Measurements from ENCODE around the gene PAX2. TPM values are rescaled to one million over a fixed set of nuclear protein-coding genes. Genes with fewer than 3 reads are reported as not detected.

PAX2 gene
- total and polyA plus RNA-seq, 2 experiments from 2014 or later: not detected

- Histone ChIP-seq H3K4me1 (ENCODE audit: insufficient read depth) (peaks cover 15% of the 10 kb centered on the region), H3K27me3 (peaks cover 3% of the 10 kb centered on the region), H3K27ac (no peak overlapping the region), H3K79me2 (no peaks in the 10 kb centered on the region), H2AFZ (no peak overlapping the region), H3K9me2 (replicated peaks; ENCODE audit: insufficient read depth) (no peaks in the 10 kb centered on the region), H3K36me3 (replicated peaks; ENCODE audit: insufficient read depth, low read depth) (no peaks in the 10 kb centered on the region), H3K9me3 (ENCODE audit: low read depth) (no peaks in the 10 kb centered on the region), H3K4me2 (no peak overlapping the region), H3K4me3 (no peak overlapping the region), H4K20me1 (ENCODE audit: insufficient read depth, poor library complexity, severe bottlenecking) (no peaks in the 10 kb centered on the region)
- 51% methylated on average over 6 of the region's 7 CpGs for WGBS (ENCODE audit: low lambda C conversion rate, missing lambda C conversion rate)
- TF ChIP-seq CTCF (IDR thresholded peaks at IDR 0.05; ENCODE audit: poor library complexity) (no peak), EZH2phosphoT487 (IDR thresholded peaks at IDR 0.05; ENCODE audit: low read depth, severe bottlenecking, unreplicated experiment) (no peak), EZH2 (IDR thresholded peaks at IDR 0.05; ENCODE audit: borderline replicate concordance) (no peak)
- DNase-seq (ENCODE audit: low spot score): no peak
Measured at GRCh38 chr10:100873146-100873826, 127.9 kb downstream of the PAX2 start.

GRCh38 chr10:100873827-100874326 lies 128.5 kb downstream of the PAX2 start:
- no peaks in the 10 kb centered on the region for H4K20me1 ChIP-seq (ENCODE audit: insufficient read depth, poor library complexity, severe bottlenecking)
- no peak overlapping the region for H2AFZ ChIP-seq
- no peak for DNase-seq (ENCODE audit: low spot score)
- H3K79me2 ChIP-seq: no peaks in the 10 kb centered on the region
- no peaks in the 10 kb centered on the region for H3K9me3 ChIP-seq (ENCODE audit: low read depth)
- H3K4me1 ChIP-seq (ENCODE audit: insufficient read depth): peaks cover 16% of the 10 kb centered on the region
- no peak overlapping the region for H3K4me2 ChIP-seq
- H3K4me3 ChIP-seq: no peak overlapping the region
- TF ChIP-seq EZH2 (IDR thresholded peaks at IDR 0.05; ENCODE audit: borderline replicate concordance): no peak
- no peak for TF ChIP-seq EZH2phosphoT487 (IDR thresholded peaks at IDR 0.05; ENCODE audit: low read depth, severe bottlenecking, unreplicated experiment)
- TF ChIP-seq CTCF (IDR thresholded peaks at IDR 0.05; ENCODE audit: poor library complexity): no peak
- no peaks in the 10 kb centered on the region for H3K36me3 ChIP-seq (replicated peaks; ENCODE audit: insufficient read depth, low read depth)
- 61% methylated on average over 14 of the region's 14 CpGs for WGBS (ENCODE audit: low lambda C conversion rate, missing lambda C conversion rate)
- H3K27ac ChIP-seq: no peak overlapping the region
- H3K9me2 ChIP-seq (replicated peaks; ENCODE audit: insufficient read depth): no peaks in the 10 kb centered on the region
- peaks cover 3% of the 10 kb centered on the region for H3K27me3 ChIP-seq

- Histone ChIP-seq H3K4me3 (no peak overlapping the region), H3K36me3 (replicated peaks; ENCODE audit: insufficient read depth, low read depth) (no peaks in the 10 kb centered on the region), H3K4me2 (no peak overlapping the region), H3K9me3 (ENCODE audit: low read depth) (no peaks in the 10 kb centered on the region), H3K79me2 (no peaks in the 10 kb centered on the region), H3K27me3 (peaks cover 3% of the 10 kb centered on the region), H3K27ac (no peak overlapping the region), H2AFZ (no peak overlapping the region), H4K20me1 (ENCODE audit: insufficient read depth, poor library complexity, severe bottlenecking) (no peaks in the 10 kb centered on the region), H3K4me1 (ENCODE audit: insufficient read depth) (peaks cover 16% of the 10 kb centered on the region), H3K9me2 (replicated peaks; ENCODE audit: insufficient read depth) (no peaks in the 10 kb centered on the region)
- TF ChIP-seq CTCF (IDR thresholded peaks at IDR 0.05; ENCODE audit: poor library complexity): no peak
- TF ChIP-seq EZH2phosphoT487 (IDR thresholded peaks at IDR 0.05; ENCODE audit: low read depth, severe bottlenecking, unreplicated experiment): no peak
- no peak for TF ChIP-seq EZH2 (IDR thresholded peaks at IDR 0.05; ENCODE audit: borderline replicate concordance)
- 83% methylated on average over 20 of the region's 20 CpGs for WGBS (ENCODE audit: low lambda C conversion rate, missing lambda C conversion rate)
- DNase-seq (ENCODE audit: low spot score): no peak
Measured at GRCh38 chr10:100874702-100875483, 129.5 kb downstream of the PAX2 start.

Data from hepatocyte (in vitro differentiated cells).